ENCODE results near the gene RNU6-1. TPM values are rescaled to one million over a fixed set of nuclear protein-coding genes. Genes with fewer than 3 reads are reported as not detected.

Gene RNU6-1
- total RNA-seq, 4 donors from 2014 or later: not detected

DNA sequence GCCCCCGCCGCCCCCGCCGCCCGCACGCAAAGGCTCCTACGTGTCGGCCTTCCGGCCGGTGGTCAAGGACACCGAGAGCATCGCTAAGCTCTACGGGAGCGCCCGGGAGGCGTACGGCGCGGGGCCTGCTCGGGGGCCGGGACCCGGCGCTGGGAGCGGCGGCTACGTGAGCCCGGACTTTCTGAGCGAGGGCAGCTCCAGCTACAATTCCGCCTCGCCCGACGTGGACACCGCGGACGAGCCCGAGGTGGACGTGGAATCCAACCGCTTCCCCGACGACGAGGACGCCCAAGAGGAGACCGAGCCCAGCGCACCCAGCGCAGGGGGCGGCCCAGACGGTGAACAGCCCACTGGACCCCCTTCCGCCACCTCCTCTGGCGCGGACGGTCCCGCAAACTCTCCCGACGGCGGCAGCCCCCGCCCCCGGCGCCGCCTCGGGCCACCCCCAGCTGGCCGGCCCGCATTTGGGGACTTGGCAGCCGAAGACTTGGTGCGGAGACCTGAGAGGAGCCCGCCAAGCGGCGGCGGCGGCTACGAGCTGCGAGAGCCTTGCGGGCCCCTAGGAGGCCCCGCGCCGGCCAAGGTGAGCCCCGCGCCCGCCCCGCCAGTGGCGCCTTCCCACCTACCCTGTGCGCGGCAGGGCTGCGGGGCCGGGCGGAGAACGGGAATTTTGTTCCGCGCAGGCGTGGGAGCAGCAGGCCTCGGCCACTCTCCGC, 12.1 kb downstream of the RNU6-1 start:
- intact Hi-C loops (cut with DNase I; ENCODE audit: low total_unique reads): loop anchor here (10.0 kb wide), 1 partner anchor 883 kb away; no protein-coding TSS in a partner anchor
- WGBS, 2 donors: 4 to 6% methylated on average over 5 to 75 of the region's 91 CpGs
- no peak overlapping the region for H3K4me3 ChIP-seq (ENCODE audit: low read depth, poor library complexity, severe bottlenecking)
- no peak for DNase-seq (ENCODE audit: low spot score in 2 of 2)
- no peak for TF ChIP-seq POLR2A (IDR thresholded peaks at IDR 0.05)
- TF ChIP-seq, protein P1, sequence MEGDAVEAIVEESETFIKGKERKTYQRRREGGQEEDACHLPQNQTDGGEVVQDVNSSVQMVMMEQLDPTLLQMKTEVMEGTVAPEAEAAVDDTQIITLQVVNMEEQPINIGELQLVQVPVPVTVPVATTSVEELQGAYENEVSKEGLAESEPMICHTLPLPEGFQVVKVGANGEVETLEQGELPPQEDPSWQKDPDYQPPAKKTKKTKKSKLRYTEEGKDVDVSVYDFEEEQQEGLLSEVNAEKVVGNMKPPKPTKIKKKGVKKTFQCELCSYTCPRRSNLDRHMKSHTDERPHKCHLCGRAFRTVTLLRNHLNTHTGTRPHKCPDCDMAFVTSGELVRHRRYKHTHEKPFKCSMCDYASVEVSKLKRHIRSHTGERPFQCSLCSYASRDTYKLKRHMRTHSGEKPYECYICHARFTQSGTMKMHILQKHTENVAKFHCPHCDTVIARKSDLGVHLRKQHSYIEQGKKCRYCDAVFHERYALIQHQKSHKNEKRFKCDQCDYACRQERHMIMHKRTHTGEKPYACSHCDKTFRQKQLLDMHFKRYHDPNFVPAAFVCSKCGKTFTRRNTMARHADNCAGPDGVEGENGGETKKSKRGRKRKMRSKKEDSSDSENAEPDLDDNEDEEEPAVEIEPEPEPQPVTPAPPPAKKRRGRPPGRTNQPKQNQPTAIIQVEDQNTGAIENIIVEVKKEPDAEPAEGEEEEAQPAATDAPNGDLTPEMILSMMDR (IDR thresholded peaks at IDR 0.05): no peak

DNA sequence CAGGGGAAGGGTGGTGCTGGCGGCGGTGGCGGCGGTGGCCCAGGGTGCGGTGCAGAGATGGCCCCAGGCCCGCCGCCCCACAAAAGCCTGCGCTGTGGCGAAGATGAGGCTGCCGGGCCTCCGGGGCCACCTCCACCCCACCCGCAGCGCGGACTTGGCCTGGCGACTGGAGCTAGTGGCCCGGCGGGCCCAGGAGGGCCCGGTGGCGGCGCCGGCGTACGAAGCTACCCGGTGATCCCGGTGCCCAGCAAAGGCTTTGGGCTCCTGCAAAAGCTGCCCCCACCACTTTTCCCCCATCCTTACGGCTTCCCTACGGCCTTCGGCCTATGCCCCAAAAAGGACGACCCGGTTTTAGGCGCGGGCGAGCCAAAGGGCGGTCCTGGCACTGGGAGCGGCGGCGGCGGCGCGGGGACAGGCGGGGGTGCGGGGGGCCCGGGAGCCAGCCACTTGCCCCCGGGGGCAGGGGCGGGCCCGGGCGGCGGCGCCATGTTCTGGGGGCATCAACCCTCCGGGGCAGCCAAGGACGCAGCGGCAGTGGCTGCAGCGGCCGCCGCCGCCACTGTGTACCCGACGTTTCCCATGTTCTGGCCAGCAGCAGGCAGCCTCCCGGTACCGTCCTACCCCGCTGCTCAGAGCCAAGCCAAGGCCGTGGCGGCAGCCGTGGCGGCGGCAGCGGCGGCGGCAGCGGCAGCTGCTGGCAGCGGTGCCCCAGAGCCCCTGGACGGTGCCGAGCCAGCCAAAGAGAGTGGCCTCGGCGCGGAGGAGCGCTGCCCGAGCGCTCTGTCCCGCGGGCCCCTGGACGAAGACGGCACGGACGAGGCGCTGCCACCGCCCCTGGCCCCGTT, 12.9 kb downstream of the RNU6-1 start:
- TF ChIP-seq, protein P1 (IDR thresholded peaks at IDR 0.05): no peak
- TF ChIP-seq POLR2A (IDR thresholded peaks at IDR 0.05): no peak
- WGBS, 2 donors: 4 to 7% methylated on average over 32 to 36 of the region's 88 CpGs
- intact Hi-C loops (cut with DNase I; ENCODE audit: low total_unique reads): loop anchor here (10.0 kb wide), 1 partner anchor 882 kb away; no protein-coding TSS in a partner anchor
- H3K4me3 ChIP-seq (ENCODE audit: low read depth, poor library complexity, severe bottlenecking): no peak overlapping the region
- no peak for DNase-seq (ENCODE audit: low spot score in 2 of 2)

DNA sequence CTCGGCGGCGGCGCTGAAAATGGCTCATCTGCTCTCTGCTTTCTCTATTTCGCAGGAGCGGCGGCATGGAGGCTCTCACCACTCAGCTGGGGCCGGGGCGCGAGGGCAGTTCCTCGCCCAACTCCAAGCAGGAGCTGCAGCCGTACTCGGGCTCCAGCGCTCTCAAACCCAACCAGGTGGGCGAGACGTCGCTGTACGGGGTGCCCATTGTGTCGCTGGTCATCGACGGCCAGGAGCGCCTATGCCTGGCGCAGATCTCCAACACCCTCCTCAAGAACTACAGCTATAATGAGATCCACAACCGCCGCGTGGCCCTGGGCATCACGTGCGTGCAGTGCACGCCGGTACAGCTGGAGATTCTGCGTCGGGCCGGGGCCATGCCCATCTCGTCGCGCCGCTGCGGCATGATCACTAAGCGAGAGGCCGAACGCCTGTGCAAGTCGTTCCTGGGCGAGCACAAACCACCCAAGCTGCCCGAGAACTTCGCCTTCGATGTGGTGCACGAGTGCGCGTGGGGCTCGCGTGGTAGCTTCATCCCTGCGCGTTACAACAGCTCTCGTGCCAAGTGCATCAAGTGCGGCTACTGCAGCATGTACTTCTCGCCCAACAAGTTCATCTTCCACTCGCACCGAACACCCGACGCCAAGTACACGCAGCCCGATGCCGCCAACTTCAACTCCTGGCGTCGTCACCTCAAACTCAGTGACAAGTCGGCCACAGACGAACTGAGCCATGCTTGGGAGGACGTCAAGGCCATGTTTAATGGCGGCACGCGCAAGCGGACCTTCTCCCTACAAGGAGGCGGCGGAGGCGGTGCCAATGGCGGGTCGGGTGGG, 13.7 kb downstream of the RNU6-1 start:
- 5 to 6% methylated on average over 25 to 42 of the region's 77 CpGs for WGBS, 2 donors
- TF ChIP-seq POLR2A (IDR thresholded peaks at IDR 0.05): no peak
- TF ChIP-seq, protein P1 (IDR thresholded peaks at IDR 0.05): no peak
- intact Hi-C loops (cut with DNase I; ENCODE audit: low total_unique reads): loop anchor here (10.0 kb wide), 1 partner anchor 881 kb away; no protein-coding TSS in a partner anchor
- no peak overlapping the region for H3K4me3 ChIP-seq (ENCODE audit: low read depth, poor library complexity, severe bottlenecking)
- no peak for DNase-seq (ENCODE audit: low spot score in 2 of 2)

DNA sequence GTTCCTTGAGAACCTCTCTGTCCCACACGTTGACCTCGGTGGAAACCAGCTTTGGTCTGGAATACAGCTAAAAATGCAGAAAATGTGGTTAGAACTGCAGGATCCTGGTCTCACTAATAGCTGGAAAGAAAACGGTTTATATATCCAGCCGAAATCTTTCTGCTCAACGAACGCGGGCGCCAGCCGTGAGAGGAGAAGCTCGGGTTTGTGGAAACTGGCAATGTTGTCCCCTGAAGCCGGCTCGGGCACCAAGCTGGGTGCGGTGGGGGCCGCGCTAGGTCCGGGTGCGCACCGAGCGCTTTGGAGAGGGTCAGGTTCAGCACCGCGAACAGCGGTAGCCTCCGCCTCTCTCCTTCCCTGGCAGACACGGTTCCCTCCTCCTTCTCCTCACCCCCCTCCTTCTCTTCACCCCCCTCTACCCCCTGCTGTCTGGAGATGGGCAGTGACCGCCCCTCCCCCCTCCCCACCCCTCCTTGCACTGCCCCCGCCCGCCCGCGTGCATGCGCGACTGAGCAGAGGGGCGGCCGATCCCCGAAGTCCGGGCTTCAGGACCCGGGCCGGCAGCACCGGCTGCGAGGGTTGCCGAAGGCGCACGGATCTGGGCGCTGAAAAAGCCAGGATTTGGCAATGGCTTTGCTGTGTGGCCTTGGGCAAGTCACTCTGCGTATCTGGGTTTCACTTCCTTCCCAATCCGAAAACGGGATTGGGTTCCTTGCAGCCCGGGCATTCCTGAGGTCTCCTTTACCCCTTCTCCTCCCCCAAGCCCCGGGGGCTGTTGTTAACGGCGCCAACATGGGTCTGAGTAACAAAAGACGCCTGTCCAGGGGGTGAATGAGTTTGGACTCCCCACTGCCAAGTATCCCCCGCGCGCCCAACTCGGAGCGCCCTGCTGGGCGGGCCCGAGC, 14.6 kb downstream of the RNU6-1 start, which contains the start of gene SKOR1:
Gene SKOR1, plus strand, starts transcription at position 534 of the 905 bp plus-strand sequence. Its CDS starts 94 bp downstream, at position 628.
- TF ChIP-seq, protein P1 (IDR thresholded peaks at IDR 0.05): no peak
- TF ChIP-seq POLR2A (IDR thresholded peaks at IDR 0.05): no peak
- WGBS, 2 donors: 1 to 3% methylated on average over 33 to 52 of the region's 58 CpGs
- intact Hi-C loops (cut with DNase I; ENCODE audit: low total_unique reads): loop anchor here (10.0 kb wide), 1 partner anchor 880 kb away; no protein-coding TSS in a partner anchor
- no peak for DNase-seq (ENCODE audit: low spot score in 2 of 2)
- H3K4me3 ChIP-seq (ENCODE audit: low read depth, poor library complexity, severe bottlenecking): no peak within 1 kb of the TSS
